Osteoblast (primary cell): ENCODE data around the gene LHX4. TPM values are rescaled to one million over a fixed set of nuclear protein-coding genes. Genes with fewer than 3 reads are reported as not detected.

Experiments
- DNase-seq: peaks from one replicate; pipeline ENCODE4 v3.0.0; 2011; ENCODE audit warnings: low spot score, mixed read lengths; ENCODE audit not compliant: insufficient read length; ENCODE audit errors: missing footprints
- H2AFZ ChIP-seq: 2 replicates; pipeline ENCODE4 v1.6.0; 2011; ENCODE audit warnings: mild to moderate bottlenecking, low read length
- H3K27ac ChIP-seq: 2 replicates; pipeline ENCODE4 v1.5.1; 2011; ENCODE audit warnings: mild to moderate bottlenecking, low read depth, low read length, moderate library complexity
- H3K27me3 ChIP-seq: 2 replicates; pipeline ENCODE4 v1.6.0; 2012; ENCODE audit warnings: mild to moderate bottlenecking, control low read depth, inconsistent platforms, low read length, moderate library complexity; ENCODE audit not compliant: insufficient read depth
- H3K36me3 ChIP-seq: 2 replicates; pipeline ENCODE4 v1.5.1; 2011; ENCODE audit warnings: mild to moderate bottlenecking, low read length, control low read depth, moderate library complexity; ENCODE audit not compliant: insufficient read depth
- H3K4me1 ChIP-seq: 2 replicates; pipeline ENCODE4 v1.5.1; 2011; ENCODE audit warnings: mild to moderate bottlenecking, low read length, control low read depth, moderate library complexity; ENCODE audit not compliant: insufficient read depth
- H3K4me2 ChIP-seq: 2 replicates; pipeline ENCODE4 v1.6.0; 2011; ENCODE audit warnings: mild to moderate bottlenecking, low read length; ENCODE audit not compliant: insufficient read depth
- H3K4me3 ChIP-seq: fragments of 200-600 bp; sonication (generic); 3 replicates; pipeline ENCODE4 v1.5.1; 2012; ENCODE audit warnings: mild to moderate bottlenecking, low read length, inconsistent platforms; ENCODE audit not compliant: insufficient read depth
- H3K79me2 ChIP-seq: 2 replicates; pipeline ENCODE4 v1.6.0; 2012; ENCODE audit warnings: mild to moderate bottlenecking, low read length, control low read depth, inconsistent platforms; ENCODE audit not compliant: insufficient read depth
- H3K9me3 ChIP-seq: 2 replicates; pipeline ENCODE4 v1.5.1; 2011; ENCODE audit warnings: low read depth, low read length, control low read depth
- H4K20me1 ChIP-seq: 2 replicates; pipeline ENCODE4 v1.6.0; 2012; ENCODE audit warnings: mild to moderate bottlenecking, low read length, control low read depth; ENCODE audit not compliant: insufficient read depth
- CTCF ChIP-seq: IDR thresholded peaks from 2 replicates; pipeline ENCODE4 v1.5.1; 2011; ENCODE audit warnings: mild to moderate bottlenecking, low read depth, low read length, moderate library complexity; ENCODE audit errors: extremely low read depth
- total RNA-seq: library from RNA; depleted of rRNA; stranded (reverse); fragments of >200 nt; gene quantifications from 2 replicates; pipeline ENCODE4 v1.2.3, GENCODE V29; 2012

Gene LHX4
- total RNA-seq, 1 donor: not detected

- Histone ChIP-seq H3K4me2 (no peak overlapping the region), H3K36me3 (peaks cover 4% of the 10 kb centered on the region), H3K9me3 (no peaks in the 10 kb centered on the region), H3K4me1 (no peaks in the 10 kb centered on the region), H2AFZ (no peak overlapping the region), H4K20me1 (no peaks in the 10 kb centered on the region), H3K27ac (no peak overlapping the region), H3K4me3 (no peak overlapping the region), H3K27me3 (no peaks in the 10 kb centered on the region), H3K79me2 (no peaks in the 10 kb centered on the region)
- no peak for DNase-seq
- TF ChIP-seq CTCF: no peak
These were observed 48.7 kb downstream of the LHX4 start for GRCh38 chr1:180278596-180279395.

- Histone ChIP-seq H4K20me1 (no peaks in the 10 kb centered on the region), H3K4me2 (no peak overlapping the region), H3K4me1 (no peaks in the 10 kb centered on the region), H3K9me3 (no peaks in the 10 kb centered on the region), H3K79me2 (no peaks in the 10 kb centered on the region), H3K27ac (no peak overlapping the region), H3K27me3 (no peaks in the 10 kb centered on the region), H3K36me3 (peaks cover 2% of the 10 kb centered on the region), H2AFZ (no peak overlapping the region), H3K4me3 (no peak overlapping the region)
- DNase-seq: no peak
- no peak for TF ChIP-seq CTCF
These were observed 49.6 kb downstream of the LHX4 start for GRCh38 chr1:180279651-180280050.

- H3K27ac ChIP-seq: no peak overlapping the region
- H3K27me3 ChIP-seq: no peaks in the 10 kb centered on the region
- no peaks in the 10 kb centered on the region for H4K20me1 ChIP-seq
- no peak for TF ChIP-seq CTCF
- no peak overlapping the region for H3K4me2 ChIP-seq
- H3K79me2 ChIP-seq: no peaks in the 10 kb centered on the region
- H3K36me3 ChIP-seq: no peaks in the 10 kb centered on the region
- H3K9me3 ChIP-seq: no peaks in the 10 kb centered on the region
- H2AFZ ChIP-seq: no peak overlapping the region
- no peak overlapping the region for H3K4me3 ChIP-seq
- no peak for DNase-seq
- no peaks in the 10 kb centered on the region for H3K4me1 ChIP-seq
These were observed 50.6 kb downstream of the LHX4 start for GRCh38 chr1:180280617-180281016.

DNA sequence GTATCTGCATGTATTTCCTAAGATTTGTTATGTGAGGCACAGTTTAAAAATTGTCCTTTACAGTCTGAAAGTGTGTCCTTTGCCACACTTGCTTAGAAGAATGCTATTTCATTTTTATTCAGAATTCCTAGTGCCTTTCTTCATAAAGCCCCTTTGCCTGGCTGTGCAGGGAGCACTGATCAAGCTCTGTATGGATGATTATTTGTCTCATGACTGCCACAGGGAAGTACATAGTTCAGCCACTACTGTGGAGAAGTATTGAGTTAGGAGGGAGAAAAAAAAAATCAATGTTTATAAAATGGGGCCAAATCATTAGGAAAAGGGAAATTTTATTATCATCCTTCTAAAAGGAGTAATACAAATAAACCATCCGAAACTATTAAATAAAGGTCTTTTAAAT lies 51.4 kb downstream of the LHX4 start:
- no peaks in the 10 kb centered on the region for H3K79me2 ChIP-seq
- H4K20me1 ChIP-seq: no peaks in the 10 kb centered on the region
- H3K4me3 ChIP-seq: no peak overlapping the region
- H3K9me3 ChIP-seq: no peaks in the 10 kb centered on the region
- DNase-seq: no peak
- H2AFZ ChIP-seq: no peak overlapping the region
- no peak for TF ChIP-seq CTCF
- no peaks in the 10 kb centered on the region for H3K4me1 ChIP-seq
- H3K4me2 ChIP-seq: no peak overlapping the region
- H3K27ac ChIP-seq: no peak overlapping the region
- H3K36me3 ChIP-seq: no peaks in the 10 kb centered on the region
- H3K27me3 ChIP-seq: no peaks in the 10 kb centered on the region
